ENCODE measurements around the gene REG1A. TPM values are rescaled to one million over a fixed set of nuclear protein-coding genes. Genes with fewer than 3 reads are reported as not detected.

Gene REG1A, protein sequence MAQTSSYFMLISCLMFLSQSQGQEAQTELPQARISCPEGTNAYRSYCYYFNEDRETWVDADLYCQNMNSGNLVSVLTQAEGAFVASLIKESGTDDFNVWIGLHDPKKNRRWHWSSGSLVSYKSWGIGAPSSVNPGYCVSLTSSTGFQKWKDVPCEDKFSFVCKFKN
- 8.8 TPM for total RNA-seq
- long read RNA-seq, partial matches to known transcripts = 0 of 1 reads
- long read RNA-seq, other reads (novel, unspliced or antisense) = 0 of 1 reads

DNA sequence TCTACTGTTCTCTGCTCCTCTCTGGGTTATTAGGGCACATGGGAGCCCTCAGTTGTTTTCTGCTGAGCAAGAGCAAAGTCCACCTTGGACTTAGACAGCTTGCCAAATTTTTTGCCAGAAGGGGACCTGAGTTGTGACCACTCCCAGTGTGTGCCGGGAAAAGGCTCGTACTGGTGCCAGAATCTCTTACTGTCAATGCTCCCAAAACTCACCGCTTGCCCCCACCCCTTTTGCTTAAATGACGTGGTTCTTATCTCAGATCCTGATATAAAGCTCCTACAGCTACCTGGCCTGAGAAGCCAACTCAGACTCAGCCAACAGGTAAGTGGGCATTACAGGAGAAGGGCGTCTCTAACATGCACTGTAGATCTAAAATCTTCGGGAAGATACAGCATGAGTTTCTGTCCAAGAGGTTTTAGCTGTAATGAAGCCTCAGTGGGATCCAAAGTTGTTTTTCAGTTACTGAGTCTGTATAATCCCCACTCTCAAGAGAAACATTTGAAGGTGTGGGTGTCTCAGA lies at the start of gene REG1A:
REG1A (plus strand) TSS at position 295 of the 520 bp plus-strand sequence. CDS start 374 bp downstream, outside the sequence.
- DNase-seq (ENCODE audit: low spot score) = no peak

DNA sequence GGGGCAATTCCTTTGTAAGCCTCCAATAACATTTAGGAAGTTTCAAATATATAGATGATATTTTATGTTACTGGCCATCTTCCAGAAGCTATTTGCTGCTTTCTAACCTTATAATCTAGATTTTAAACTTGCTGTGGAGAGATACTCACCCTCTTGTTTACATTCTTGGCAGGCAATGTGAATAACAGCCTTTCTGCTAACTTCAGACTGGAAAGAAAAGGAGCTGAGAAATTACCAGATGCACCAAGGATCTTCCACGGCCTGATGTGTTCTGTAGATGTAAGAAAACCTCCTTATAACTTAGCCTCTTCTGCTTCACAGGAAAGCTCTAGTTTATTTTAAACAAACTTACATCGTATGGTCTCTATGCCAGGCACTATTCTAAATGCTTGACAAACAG lies 49.2 kb upstream of the REG1A start:
- DNase-seq (ENCODE audit: low spot score) = no peak

DNA sequence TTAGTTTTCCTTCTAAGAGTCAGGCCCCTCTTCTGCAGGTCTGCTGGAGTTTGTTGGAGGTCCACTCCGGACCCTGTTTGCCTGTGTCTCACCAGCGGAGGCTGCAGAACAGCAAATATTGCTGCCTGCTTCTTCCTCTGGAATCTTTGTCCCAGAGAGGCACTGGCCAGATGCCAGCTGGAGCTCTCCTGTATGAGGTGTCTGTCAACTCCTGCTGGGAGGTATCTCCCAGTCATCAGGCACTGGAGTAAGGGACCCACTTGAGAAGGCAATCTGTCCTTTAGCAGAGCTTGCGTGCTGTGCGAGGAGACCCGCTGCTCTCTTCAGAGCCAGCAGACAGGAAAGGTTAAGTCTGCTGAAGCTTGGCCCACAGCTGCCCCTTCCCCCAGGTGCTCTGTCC lies 37.3 kb upstream of the REG1A start:
- DNase-seq (ENCODE audit: low spot score) = no peak

DNA sequence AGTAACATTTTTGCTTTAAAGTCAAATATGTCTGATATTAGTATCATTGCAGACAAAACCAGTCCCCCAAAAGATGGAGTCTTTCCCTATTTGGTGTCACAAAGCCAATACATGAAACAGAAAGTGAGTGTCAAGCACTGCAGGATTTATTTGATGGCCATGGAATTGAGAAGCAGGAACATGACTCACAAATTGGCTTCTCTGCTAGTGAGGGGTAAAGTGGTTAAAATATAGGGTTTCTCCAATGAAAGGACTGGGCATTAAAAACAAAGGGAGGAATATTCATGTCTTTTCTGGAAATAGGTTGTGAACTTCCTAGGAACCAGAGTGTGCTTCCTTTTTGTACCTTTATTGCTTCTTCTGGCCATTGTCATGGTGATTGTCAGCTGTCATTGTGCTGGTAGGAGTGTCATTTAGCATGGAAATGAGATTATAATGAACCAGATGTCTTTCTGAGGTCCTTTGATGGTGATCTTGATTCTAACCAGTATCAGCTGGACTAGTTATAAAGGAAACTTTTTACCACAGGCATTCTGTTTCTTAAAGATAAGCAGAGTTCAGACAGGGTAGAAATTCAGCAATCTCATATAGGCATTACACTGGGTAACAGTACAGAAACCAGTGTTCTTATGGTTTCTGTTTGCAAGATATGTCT lies 36.6 kb upstream of the REG1A start:
- no peak for DNase-seq (ENCODE audit: low spot score)

DNA sequence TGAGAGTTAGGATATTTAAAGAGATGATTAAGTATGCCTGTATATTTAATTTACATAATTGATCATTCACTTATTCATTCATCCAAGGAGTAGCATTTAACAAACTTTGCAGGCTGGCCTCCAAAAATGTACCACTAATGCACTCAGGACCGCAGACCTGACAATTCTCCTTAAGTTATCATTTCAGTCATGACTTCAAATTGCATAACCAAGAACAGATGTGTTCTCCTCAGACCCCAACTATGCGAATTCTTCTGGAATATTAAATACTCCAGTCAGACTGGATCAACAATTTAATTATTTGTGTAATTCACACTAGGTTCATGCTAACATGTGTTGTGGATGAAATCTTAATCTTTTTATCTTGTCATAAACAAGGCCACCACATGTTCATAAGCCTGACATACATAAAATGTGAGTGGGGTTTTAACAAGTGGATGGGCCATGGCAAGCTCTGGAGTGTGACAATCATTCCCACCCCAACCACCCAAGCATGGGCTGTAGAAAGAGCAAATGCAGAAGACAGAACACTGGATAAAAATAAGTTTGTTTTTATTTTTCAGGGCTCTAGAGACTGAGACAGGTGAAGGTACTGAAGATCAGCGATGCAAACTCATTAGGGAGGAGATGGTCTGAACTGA lies 35.7 kb upstream of the REG1A start:
- DNase-seq (ENCODE audit: low spot score) = no peak

DNA sequence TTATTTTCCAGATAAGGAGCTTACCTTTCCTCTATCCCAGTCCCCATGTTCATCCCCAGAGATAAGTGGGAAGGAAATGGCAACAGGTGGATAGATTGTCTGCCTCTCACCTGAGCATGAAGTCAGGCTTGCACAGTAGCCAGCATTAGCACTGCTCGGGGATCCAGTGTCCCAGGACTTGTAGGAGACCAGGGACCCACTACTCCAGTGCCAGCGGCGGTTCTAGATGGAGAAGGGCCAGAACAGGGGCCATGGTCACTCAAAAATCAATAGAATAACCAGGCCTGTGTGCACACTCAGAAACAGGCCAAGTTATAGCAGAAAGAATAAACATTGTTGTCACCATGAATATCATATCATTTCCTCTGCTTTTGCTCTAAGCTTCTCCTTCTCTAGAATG lies 34.9 kb upstream of the REG1A start:
- no peak for DNase-seq (ENCODE audit: low spot score)

DNA sequence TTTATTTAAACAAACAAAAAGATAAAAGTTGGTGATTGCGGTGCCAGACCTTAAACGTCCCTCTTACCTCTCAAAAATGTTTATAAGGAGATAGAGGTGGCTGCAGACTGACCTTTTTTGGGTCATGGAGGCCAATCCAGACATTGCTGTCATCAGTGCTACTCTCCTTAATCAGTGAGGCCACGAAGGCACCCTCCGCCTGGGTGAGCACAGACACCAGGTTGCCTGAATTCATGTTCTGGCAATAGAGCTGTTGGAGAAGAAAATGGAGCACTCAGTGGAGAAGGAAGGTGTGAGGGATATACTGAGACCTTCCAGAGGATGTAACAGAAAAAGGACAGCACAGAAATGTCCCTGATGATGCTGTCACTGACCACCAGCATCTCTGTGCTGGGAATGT lies 34.0 kb upstream of the REG1A start:
- DNase-seq (ENCODE audit: low spot score) = no peak

DNA sequence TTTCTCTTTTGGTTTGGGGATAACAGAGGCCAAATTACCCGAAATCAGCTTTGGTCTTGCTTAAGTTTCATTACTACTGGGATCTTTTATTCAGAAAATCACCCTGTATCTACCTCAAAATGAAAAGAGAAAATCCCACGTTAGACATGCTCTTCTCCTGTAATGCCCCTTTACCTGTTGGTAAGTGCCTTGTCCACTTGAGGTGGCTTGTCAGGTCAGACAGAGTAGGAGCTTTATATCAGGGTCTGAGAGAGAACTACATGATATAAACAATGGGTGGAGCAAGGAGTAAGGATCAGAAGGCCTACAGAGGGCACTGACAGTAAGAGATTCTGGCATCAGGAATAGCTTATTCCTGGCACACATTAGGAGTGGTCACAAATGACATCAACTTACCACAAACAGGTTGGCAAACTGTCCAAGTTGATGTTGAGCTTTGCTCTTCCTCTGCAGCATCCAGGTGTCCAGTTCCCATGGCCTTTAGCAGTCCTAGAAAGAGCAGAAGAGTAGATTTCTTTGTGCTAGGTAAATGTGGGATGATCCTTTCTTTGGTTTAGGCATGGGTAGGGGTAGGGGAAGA lies 32.4 kb upstream of the REG1A start, which contains the start of gene REG1B:
REG1B (minus strand) TSS at position 209 of the 580 bp plus-strand sequence. CDS start 381 bp downstream, outside the sequence.
- DNase-seq (ENCODE audit: low spot score) = no peak

DNA sequence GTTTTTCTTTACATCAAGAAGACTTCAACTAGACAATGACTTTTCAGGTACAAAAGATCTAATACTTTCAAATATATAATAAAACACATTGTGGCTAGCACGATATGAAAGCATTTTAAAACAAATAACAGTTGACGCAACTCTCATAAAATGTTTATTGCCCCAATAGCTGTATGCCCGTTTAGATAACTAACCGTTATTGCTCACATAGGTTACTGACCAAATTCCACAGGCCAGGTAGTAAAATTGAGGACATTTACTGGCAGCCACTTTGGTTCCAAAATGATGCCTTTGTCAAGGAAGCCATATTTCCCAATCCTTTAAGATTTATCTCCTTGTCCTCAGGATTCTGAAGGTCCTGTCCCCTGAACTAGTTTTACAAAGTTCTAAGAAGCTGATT lies 29.6 kb upstream of the REG1A start:
- DNase-seq (ENCODE audit: low spot score) = no peak

DNA sequence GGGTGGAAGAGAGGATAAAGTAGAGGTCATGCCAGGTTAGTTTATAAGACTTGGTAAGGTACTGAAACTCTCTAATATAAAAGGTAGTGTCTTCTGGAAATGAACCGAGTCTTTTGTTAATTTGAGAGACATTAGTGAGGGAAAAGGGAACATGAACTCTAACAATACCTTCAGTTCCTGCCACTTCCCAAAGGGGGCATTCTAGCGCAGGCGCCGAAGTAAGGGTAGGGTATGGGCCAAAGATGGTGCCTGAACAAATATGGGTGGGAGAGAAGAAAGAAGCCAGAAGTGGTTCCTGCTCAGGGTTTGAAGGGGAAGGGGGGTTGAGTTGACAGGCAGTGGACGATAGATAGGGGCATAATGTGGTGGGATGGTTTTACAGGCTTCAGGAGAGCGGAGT lies 22.4 kb upstream of the REG1A start:
- DNase-seq (ENCODE audit: low spot score) = no peak

DNA sequence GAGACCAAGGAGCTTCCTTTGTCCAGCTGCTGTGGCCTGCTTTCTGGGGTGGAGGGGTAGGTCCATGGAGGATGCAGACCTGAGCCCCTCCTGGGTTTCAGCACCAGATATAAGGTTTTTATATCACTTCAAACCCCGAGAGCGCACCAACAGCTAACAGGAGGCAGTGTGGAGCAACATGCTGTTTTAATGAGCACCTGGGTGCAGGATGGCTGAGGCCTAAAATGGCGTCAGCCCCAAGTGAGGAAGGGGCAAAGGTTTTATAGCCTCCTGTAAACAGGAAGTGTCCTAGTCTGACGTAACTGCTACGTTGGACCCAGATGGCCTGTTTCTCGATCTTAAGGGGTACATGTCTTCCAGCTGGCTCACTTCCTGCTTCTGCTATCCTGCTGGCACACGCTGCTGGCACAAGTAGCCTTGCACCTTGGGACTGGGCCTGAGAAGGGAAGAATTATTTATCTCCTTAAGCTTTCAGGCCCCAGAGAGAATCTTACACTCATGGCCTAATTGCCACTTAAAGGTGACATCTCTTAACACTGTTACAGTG lies 21.1 kb upstream of the REG1A start:
- DNase-seq (ENCODE audit: low spot score) = no peak

DNA sequence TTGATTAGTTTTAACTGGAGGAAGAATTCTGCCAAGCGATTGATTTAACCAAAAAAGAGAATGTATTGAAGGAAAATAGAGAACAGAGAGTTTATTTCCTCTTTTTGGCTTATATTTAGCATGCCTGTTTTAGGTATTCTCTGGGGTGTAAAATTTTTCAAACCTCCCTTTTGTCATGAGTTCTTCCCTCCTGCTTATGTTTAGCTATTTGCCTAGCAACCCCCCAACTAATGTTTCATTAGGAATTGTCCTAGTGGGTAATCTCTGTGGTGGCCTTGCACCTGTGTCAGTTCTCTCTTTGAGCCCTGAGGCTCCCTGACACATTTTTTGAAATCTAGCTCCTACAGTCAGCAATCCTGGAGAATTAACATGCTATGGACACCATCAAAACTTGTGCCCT lies 20.0 kb upstream of the REG1A start:
- DNase-seq (ENCODE audit: low spot score) = no peak

DNA sequence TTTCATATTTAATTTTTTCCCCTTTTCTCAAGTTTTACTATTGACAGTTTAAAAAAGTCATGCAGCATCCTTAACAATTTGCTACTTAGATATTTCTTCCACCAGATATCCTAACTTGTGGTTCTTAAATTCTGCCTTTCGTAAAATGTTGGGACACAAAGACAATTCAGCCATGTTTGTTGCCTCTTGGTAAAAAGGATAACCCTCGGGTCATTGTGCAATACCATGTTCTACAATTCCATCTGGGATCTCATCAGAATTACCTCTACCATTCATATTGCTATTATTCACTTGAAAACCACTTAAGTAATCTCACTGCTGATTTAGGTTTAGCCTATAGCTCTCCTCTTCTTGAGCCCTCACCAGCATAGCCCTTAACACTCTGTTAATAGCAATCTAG lies 19.3 kb upstream of the REG1A start:
- no peak for DNase-seq (ENCODE audit: low spot score)

DNA sequence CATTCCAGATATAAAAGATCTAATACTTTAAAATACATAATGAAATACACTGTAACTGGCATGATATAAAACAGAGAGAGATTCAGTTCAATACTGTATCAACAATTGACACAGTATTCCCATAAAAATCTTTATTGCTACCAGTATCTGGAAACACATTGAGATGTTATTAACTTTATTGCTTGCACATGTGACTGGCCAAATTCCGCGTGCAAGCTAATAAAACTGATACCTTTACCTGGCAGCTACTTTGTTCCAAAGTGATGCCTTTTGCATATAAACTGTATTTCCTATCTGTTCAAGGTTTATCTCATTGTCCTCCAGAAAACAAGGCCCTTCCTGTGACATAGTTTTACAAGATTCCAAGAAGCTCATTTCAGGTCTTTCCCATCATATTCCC lies 17.1 kb upstream of the REG1A start:
- DNase-seq (ENCODE audit: low spot score) = no peak

DNA sequence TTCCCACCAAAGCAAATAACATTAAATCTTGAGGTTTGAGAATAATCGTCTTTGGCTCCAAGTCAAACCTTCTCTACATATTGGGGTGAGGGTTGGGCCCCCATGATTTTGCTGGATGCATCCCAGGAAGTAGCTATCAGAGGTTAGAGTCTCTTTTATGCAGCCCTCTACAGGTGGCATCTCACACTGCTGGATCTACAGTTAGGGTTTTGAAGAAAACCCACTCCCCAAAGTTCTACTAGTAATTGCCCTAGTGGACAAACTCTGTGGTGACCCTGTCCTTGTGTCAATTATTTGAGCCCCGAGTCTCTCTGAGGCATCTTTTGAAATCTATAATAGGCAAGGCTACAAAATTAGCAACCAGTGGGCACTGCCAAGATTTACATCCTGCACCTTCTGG lies 15.0 kb upstream of the REG1A start:
- DNase-seq (ENCODE audit: low spot score) = no peak

DNA sequence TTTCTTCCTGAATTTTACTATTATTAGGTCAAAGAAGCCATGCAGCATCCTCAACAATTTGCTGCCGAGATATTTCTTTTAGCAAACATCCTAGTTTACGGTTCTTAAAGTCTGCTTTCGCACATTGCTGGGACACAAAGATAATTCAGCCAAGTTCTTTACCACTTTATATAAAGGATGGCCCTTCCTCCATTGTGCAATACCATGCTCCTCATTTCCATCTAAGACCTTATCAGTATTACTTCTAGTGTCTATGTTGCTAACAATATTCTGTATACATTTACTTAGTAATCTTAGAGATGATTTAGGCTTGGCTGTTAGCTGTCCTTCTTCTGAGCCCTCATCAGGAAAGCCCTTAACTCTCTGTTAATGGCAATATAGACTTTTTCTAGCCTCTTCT lies 8.0 kb upstream of the REG1A start:
- DNase-seq (ENCODE audit: low spot score) = no peak

DNA sequence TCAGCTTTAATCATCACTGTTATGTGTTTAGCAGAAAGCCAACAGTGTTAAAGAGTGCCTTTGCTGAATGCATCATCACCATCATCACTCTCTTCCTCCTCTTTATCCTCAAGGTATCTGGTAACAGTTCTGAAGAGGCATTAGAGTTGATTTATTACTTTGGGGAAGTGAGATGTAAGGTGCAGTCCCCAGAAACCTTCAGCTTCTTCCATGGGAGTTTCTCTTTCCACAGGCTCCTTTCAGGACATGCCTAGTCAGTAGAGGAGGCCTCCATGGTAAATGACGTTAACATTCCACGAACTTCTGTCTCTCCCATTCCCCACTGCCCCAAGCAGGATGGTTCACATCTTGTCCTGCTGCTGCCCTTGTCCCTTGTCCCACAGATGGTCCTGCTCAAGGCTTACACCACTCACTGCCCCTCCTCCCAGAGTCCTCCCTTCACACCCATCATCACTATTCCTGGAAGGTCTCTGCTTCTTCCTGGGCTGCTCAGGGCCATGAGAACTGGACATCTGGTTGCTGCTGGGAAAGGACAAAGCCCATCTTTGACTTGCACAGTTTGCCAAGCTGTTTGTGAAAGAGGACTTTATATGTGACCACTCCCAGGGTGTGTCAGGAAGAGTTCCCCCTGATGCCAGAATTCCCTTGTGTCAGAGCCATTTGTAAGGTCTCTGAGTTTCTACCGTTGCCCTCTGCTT lies 5.3 kb upstream of the REG1A start:
- no peak for DNase-seq (ENCODE audit: low spot score)

DNA sequence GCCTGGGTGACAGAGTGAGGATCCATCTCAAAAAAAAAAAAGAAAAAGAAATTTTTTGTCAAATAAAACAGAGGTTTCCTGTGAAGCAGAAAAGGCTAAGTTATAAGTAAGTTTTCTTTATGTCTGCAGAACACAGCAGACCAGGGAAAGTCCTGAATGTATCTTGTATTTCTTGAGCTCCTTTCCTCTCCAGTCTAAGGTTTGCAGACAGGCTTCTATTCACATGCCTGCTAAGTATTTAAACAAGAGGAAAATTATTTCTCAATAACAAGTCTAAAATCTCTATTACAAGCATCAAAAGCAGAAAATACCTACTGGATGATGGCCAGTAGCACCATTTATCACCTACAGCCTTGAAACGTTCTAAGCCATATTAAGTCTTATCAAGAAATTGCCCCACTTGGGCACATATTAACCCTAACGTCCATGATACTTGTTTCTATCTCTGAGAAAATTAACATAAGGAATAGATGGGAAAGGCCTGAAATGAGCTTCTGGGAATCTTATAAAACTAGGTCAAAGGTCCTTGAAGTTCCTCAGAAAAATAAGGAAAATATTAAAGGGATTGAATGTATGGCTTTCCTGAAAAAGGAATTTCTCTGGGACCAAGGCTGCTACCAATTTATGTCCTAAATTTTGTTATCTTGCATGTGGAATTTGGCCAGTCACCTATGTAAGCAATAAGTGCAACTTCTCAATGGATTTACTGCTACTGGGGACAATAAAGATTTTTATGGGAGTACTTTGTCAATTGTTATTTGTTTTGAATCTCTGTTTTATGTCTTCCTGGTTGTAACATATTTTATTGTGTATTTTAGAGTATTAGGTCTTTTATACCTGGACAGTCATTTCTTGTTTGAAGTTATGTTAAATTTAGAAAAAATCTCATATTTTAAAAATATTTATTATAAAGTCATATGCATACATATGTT lies 3.0 kb upstream of the REG1A start:
- DNase-seq (ENCODE audit: low spot score) = no peak

DNA sequence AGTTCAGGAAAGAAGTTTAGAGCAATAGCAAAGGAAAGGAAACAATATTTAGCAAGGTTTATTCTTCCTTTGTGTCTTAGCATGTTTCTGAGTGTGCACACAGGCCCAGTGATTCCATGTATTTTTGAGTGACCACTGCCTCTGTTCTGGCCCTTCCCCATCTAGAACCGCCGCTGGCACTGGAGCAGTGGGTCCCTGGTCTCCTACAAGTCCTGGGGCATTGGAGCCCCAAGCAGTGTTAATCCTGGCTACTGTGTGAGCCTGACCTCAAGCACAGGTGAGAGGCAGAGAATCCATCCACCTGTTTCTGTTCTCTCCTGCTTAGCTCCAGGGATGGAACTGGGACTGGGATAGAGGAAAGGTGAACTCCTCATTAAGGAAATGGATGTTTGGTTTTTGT lies 2.4 kb downstream of the REG1A start:
- no peak for DNase-seq (ENCODE audit: low spot score)
